Stimulated activated CD4-positive, alpha-beta T cell treated with anti-CD3 and anti-CD28 coated beads, Interleukin-1b, Interleukin-23, amount 100 ng/mL, for 4 hours (primary cell): Measurements from ENCODE around the gene TMEM263.
"Not testable (repeated sequence)": the region's sequence is repeated elsewhere in the genome, so short reads cannot be mapped to it uniquely, and the experiment has no call there.

Source experiments
- DNase-seq, 2 donors: peaks; one replicate each; pipeline ENCODE4 v3.0.0-alpha.2; 2020; ENCODE audit warnings: low read depth in 2 of 2

Gene TMEM263

DNA sequence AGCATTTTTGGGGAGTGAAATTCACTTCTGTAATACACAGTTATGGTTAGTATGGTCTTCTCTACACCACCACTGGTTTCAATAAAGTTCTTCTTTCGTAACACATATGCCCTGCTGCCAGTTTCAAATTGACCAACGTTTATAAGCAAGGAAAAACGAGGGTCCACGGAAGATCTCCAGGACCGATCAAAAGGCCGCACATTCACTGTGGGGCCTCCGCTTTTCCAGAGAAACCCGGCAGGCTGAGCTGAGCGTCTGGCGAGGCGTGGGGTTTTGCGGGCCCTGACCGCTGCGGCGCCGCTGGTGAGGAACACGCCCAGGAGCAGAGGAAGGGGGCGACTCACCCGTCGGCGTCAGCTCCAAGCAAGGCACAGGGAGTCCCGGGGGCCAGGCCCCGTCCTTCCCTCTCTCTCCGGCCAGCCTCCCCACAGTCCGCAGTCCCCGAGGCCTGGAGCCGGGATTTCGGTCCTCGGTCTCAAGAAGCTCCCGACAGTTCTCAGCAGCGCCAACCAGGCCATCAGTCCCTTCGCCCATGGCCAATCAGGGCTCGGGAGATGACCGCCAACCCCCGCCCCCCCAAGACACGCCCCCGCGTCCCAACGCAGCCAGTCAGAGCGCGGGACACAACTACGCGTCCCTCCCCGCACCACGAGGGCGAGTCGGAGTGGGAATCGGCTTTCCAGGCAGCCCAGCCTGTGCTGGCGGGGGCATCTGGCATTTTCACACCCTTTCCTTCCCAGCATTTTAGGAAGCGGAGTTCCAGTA lies 31.1 kb downstream of the TMEM263 start, which contains the start of gene MTERF2:
TSS of gene MTERF2 (minus strand) at position 522 of the 765 bp plus-strand sequence. CDS start 8,432 bp downstream, outside the sequence.
- peak; percentile 61 to 73 for DNase-seq

DNA sequence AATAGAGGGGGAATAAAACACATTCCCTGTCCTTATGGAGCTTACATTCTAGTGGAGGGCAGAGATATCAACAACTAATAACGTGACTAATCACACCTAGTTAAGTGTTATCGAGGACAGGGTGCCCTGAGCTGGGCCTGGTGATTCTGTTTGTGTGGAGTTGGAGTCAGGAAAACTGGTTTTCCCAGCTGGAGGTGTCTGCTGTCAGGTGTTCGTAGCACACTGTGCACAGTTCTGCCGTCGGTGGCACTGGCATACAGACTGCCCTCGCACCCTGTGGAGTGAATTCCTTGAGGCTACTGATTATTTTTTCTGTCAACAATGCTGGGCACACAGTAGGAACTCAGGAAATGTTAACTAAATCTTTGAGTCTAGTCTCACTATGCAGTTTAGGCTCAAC lies 32.1 kb downstream of the TMEM263 start:
- no peak for DNase-seq

DNA sequence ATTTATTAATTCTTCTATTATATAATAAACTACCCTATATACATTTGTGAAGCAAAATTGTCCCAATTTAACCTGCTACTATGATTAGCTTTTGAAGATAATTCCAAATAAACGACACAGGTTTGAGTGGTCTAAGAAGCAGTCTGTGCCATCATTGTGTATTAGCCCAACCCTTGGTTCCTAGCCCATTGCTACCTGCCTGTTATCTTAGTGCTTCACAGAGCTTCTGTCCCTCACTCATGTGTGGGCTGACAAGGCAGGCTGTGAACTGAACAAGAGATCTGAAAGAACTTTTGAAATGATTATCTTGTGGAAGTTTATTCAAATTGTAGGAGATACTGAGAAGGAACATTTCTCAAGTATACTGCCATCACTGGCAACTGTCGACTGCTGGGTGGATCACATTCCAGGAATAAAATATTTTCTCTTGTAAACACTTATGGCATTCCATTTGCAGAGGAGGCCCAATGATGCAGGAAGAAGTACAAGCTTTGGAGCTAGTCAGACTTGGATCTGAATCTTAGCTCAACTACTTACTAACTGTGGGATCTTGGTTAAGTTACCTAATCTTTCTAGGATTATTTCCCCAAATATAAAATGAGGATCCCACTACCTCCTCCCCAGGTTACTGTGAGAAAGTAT lies 39.0 kb downstream of the TMEM263 start:
- no peak for DNase-seq

DNA sequence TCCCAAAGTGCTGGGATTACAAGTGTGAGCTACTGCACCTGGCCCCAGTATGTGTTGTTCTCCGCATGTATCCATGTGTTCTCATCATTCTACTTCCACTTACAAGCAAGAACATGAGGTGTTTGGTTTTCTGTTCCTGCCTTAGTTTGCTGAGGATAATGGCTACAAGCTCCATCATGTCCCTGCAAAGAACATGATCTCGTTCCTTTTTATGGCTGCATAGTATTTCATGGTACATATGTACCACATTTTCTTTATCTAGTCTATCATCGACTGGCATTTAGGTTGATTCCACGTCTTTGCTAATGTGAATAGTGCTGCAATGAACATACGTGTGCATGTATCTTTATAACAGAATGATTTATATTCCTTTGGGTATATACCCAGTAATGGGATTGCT lies 40.4 kb downstream of the TMEM263 start:
- DNase-seq: not testable (repeated sequence)

DNA sequence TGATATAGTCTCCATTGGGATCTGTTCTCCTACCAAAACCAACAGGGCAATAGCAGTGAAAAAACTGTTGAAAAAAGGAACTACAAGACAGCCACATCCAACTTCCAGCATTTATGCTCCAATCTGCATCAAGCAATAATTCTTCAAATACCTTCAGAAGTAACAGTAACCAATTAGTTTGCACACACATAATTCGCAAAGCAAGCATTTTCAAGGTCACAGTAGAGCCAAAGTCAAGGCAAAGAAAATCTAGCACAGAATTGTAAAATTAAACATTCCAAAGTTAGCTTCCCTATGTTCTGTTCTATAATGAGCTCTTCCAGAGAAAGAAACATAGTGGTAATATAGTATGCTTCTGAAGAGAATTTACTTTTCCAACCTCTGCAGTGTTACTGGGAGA lies 42.2 kb downstream of the TMEM263 start:
- DNase-seq: no peak

DNA sequence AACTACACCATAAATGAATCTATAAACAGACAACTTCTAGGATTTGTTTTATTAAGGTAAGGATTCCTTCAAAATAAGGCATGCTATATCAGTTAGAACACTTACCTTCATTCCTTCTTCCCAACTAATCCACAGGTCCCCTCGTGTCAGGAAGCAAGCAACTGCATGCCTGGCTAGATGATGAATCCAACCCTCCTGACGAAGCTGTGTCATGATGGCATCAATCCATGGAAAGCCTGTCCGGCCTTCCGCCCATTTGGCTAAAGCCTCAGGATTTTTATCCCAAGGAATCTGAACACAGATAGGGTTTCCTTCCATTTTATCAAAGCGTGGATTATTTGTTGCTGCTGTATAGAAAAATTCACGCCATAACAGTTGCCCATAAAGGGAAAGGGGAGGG lies 43.7 kb downstream of the TMEM263 start:
- no peak for DNase-seq

DNA sequence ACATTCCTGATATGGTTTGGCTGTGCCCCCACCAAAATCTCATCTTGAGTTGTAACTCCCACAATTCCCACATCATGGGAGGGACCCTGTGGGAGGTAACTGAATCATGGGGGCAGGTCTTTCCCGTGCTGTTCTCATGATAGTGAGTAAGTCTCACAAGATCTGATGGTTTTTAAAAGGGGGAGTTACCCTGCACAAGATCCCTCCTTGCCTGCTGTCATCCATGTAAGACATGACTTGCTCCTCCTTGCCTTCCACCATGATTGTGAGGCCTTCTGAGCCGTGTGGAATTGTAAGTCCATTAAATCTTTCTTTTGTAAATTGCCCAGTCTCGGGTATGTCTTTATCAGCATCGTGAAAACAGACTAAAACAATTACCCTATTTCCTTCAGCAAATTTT lies 47.0 kb downstream of the TMEM263 start:
- not testable (repeated sequence) for DNase-seq

DNA sequence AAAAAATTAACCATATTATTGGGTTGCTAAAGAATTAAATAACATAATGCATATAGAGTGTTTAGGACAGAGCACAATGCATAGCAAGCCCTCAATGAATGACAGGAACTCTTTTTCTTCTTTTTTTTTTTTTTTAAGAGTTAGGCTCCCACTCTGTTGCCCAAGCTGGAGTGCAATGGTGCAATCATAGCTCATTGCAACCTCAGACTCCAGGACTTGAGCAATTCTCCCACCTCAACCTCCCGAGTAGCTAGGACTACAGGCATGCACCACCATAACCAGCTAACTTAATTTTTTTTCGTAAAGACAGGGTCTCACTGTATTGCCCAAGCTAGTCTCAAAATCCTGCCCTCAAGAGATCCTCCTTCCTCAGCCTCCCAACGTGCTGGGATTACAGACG lies 51.7 kb downstream of the TMEM263 start:
- no peak for DNase-seq

DNA sequence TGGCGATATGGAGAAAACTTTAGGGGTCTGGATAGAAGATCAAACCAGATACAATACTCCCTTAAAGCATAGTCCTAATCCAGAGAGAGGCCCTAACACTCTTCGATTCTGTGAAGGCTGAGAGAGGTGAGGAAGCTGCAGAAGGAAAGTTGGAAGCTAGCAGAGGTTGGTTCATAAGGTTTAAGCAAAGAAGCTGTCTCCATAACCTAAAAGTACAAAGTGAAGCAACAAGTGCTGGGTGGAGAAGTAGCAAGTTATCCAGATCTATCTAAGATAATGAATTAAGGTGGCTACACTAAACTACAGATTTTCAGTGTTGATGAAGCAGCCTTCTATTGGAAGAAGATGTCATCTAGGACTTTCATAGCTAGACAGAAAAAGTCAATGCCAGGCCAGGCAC lies 55.8 kb downstream of the TMEM263 start:
- no peak for DNase-seq

DNA sequence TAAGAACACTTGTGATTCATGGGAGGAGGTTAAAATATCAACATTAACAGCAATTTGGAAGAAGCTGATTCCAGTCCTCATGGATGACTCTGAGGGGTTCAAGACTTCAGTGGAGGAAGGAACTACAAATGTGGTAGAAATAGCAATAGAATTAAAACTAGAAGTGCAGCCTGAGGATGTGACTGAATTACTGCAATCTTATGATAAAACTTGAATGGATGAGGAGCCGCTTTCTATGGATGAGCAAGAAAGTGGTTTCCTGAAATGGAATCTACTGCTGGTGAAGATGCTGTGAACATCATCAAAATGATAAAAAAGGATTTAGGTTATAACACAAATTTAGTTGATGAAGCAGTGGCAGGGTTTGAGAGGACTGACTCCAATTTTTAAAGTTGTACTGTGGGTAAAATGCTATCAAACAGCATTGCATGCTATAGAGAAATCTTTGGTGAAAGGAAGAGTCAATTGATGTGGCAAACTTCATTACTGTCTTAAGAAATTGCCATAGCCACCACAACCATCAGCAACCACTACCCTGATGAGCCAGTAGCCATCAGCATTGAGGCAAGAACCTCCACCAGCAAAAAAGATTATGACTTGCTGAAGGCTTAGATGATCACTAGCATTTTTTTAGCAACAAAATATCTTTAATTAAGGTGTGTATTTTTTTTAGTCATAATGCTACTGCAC lies 57.2 kb downstream of the TMEM263 start:
- DNase-seq: no peak

DNA sequence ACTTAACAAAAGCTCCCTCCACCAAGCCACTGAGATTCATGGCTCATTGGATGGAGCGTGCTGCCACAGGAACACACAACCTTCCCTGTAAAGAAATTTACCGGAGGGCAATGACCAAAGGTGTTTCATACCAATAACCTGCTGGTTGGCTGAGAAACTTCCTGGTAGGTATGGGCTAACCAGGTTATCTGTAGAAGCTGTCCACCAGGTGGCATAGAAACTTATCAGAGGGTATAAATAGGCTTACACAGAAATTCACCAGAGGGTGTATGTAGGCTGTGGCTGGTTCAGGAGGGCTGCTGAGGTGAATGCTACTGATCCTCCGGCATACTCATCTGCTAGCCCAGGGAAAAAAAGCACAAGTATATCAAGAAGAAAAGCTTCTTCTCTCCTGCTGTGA lies 58.3 kb downstream of the TMEM263 start:
- DNase-seq: no peak

DNA sequence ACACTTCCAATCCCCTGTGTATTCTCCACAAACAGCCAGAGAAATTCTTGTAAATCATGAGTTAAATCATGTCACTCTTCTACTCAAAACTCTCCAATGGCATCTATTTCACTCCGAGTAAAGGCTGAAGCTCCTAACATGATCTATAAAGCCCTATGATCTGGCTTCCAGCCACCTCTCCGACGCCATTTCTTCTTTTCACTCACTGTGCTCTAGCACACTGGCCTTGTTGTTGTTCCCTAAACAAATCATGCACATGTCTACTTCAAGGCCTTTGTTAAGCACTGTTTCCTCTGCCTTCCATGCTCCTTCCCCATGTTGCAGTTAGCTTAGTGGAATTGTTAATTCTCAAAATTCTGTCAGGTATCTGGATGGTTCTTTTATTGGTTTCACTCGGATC lies 61.3 kb downstream of the TMEM263 start:
- DNase-seq: no peak

DNA sequence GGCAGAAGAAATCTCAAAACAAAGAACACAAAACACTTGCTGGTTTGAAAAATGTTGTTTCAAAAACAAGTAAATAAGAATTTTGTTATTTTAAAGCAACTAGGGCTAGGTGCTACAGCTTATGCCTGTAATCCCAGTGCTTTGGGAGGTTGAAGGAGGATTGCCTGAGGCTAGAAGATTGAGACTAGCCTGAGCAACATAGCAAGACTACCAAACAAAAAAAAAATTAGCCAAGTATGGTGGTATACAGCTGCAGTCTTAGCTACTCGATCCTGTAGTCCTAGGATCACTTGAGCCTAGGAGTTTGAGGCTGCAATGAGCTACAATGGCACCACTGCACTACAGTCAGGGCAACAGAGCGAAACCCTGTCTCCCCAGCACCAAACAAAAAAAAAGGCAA lies 63.8 kb downstream of the TMEM263 start:
- DNase-seq: no peak
